GM12873 (cell line): ENCODE data around the gene ASB16.
A peak's percentile ranks its signal among the peaks of the same experiment; 100 is the strongest.

Source experiments
- CTCF ChIP-seq: IDR thresholded peaks from 2 replicates; pipeline ENCODE4 v1.5.1; 2012; ENCODE audit warnings: low read depth, mild to moderate bottlenecking, moderate library complexity, low read length, control low read depth; ENCODE audit not compliant: insufficient read depth; ENCODE audit errors: missing control alignments

ASB16 gene

GRCh38 chr17:44216694-44217093 is 46.2 kb downstream of the ASB16 start:
- no peak for TF ChIP-seq CTCF

GRCh38 chr17:44217738-44218343 is 47.3 kb downstream of the ASB16 start:
- no peak for TF ChIP-seq CTCF

GRCh38 chr17:44218344-44219107 is 48.0 kb downstream of the ASB16 start:
- TF ChIP-seq CTCF = peak; percentile 59

GRCh38 chr17:44219108-44219615 is 48.7 kb downstream of the ASB16 start:
- TF ChIP-seq CTCF = peak; percentile 54

- no peak for TF ChIP-seq CTCF
Measured at GRCh38 chr17:44219616-44220212, 49.2 kb downstream of the ASB16 start, which contains the start of gene UBTF. UBTF (minus strand) TSS chr17:44219675; CDS start chr17:44218229, 1,446 bp downstream.

- TF ChIP-seq CTCF = no peak
Measured at GRCh38 chr17:44220213-44221083, 49.9 kb downstream of the ASB16 start.
